HG03060 (cell line): ENCODE measurements around the gene PSMD4.

Source experiments
- ATAC-seq: cut with Tn5 transposase; IDR thresholded peaks from one replicate; pipeline ENCODE4 v1.9.1; 2021; ENCODE audit warnings: low read depth, moderate number of reproducible peaks; ENCODE audit not compliant: unreplicated experiment

PSMD4 gene

GRCh38 chr1:151293093-151293492 is 38.6 kb downstream of the PSMD4 start:
- ATAC-seq = no peak

DNA sequence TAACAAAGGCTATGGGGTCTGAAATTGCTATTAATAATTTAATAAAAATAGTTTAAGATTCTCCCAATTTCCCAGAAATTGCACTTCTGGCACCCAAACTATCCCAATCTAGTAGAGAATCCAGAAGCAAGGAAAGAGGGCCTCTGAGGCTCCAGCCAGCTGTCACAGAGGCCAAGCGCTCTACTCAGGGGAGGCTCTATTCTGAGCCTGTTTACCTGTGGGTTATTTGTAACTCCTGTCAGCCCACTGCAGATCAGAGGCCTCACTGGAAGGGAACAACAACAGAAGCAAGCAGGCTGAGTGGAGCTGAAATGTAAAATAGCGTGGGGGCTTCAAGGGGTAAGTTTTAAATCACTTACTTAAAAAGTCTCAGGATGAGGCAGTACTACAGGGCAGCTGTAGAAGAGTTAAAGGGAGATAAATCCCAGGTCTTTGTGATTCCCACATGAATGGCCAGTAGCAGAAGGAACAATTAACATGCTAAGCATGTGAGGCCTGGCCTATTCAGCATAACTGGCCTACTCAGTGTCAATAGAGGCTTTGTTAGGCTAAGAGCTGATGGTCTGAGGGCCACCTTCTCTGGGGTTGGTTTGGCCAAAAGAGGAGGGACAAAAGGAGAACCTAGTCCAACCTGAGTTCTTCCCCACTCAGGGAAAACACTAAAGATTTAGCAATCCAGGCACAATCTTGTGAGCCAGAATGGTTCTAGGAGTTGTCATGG is 40.4 kb downstream of the PSMD4 start:
- ATAC-seq = no peak

GRCh38 chr1:151309811-151310323 is 55.3 kb downstream of the PSMD4 start:
- ATAC-seq = no peak

- ATAC-seq = no peak
Observed at GRCh38 chr1:151311011-151311410, 56.5 kb downstream of the PSMD4 start.

DNA sequence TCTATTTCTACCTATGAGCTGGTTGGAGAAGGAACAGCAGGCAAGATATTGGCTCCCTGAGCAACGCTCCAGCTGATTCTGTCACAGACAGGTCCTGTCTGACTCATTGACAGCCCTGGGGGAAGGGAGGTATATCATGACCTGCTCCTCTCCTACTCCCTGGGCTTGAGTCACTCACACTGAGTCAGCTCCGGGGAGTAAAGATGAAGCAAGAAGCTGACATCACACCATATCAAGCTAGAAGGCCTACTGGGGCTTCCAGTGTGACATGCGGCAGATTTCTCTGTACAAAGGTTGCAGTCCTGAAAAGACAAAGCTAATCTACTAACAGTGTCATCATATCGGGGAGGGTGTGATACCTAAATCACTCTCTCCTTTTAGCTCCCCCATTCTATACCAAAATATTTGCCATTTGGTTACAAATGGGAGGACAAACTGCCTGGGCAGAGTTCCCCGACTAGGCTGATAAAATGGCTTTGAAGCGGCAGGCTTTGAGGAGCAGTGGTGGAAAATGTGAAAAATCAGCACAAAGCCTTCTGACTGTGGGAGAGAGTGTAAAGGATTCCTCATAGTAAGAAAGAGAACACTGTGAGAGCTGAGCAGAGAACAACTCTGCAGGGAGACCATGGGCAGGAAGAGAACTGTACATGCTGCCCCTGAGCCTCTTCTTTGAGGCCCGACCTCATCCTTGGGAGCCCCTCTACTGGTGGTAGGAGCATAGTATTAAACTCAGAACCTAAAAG is 57.2 kb downstream of the PSMD4 start:
- no peak for ATAC-seq

DNA sequence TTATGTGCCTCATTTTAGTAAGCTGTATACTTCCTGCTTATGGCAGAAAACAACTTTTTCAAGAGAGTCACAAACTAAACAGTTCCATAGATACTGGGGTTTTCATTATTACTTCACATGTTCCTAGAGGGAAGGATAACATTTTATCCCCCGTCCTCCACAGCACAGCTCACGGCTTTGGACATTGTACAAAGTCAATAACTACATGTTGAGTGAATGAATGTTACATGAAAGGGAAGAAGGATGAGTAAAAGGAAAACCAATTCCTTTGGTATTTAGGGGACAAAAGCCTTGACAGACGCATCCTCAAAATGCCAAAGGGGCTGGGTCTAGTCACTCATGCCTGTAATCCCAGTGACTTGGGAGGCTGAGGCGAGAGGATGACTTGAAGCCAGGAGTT is 57.9 kb downstream of the PSMD4 start:
- no peak for ATAC-seq

- no peak for ATAC-seq
Observed at GRCh38 chr1:151312826-151313225, 58.3 kb downstream of the PSMD4 start.

- no peak for ATAC-seq
Observed at GRCh38 chr1:151313501-151313900, 59.0 kb downstream of the PSMD4 start.

GRCh38 chr1:151314137-151314875 is 59.8 kb downstream of the PSMD4 start:
- no peak for ATAC-seq

GRCh38 chr1:151315565-151316235 is 61.2 kb downstream of the PSMD4 start:
- ATAC-seq = no peak
